ENCODE results near the gene PDE4D.

GRCh38 chr5:59729820-59730219, 163.7 kb downstream of the PDE4D start:
- TF ChIP-seq, protein P1, sequence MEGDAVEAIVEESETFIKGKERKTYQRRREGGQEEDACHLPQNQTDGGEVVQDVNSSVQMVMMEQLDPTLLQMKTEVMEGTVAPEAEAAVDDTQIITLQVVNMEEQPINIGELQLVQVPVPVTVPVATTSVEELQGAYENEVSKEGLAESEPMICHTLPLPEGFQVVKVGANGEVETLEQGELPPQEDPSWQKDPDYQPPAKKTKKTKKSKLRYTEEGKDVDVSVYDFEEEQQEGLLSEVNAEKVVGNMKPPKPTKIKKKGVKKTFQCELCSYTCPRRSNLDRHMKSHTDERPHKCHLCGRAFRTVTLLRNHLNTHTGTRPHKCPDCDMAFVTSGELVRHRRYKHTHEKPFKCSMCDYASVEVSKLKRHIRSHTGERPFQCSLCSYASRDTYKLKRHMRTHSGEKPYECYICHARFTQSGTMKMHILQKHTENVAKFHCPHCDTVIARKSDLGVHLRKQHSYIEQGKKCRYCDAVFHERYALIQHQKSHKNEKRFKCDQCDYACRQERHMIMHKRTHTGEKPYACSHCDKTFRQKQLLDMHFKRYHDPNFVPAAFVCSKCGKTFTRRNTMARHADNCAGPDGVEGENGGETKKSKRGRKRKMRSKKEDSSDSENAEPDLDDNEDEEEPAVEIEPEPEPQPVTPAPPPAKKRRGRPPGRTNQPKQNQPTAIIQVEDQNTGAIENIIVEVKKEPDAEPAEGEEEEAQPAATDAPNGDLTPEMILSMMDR (IDR thresholded peaks at IDR 0.05): no peak
- TF ChIP-seq POLR2A (IDR thresholded peaks at IDR 0.05): no peak
